GM21360 (cell line): ENCODE results near the gene PLEKHA5.
"Not testable (repeated sequence)": the region's sequence is repeated elsewhere in the genome, so short reads cannot be mapped to it uniquely, and the experiment has no call there.

Experiments
- ATAC-seq: cut with Tn5 transposase; IDR thresholded peaks from one replicate; pipeline ENCODE4 v1.9.1; 2021; ENCODE audit warnings: mild to moderate bottlenecking, moderate library complexity; ENCODE audit not compliant: unreplicated experiment

The PLEKHA5 gene

DNA sequence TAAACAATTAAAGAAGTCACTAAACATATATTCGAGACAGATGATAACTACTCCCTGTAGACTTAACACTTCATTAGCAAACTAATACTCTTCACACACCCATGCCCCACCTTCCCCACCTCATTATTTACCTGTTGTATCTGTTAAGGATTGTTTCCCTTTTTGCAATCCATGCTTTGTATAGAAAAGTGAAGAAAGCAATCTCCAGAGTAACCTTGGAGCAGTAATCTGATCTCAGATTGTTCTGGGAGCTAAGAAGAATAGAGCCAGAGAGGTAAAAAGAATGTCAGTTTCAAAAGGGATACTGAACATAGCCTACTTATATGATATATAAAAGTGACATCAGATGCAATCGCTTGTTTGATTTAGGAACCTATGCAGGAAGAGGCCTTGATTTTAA, 37.4 kb downstream of the PLEKHA5 start:
- no peak for ATAC-seq

- no peak for ATAC-seq
Measured at GRCh38 chr12:19167708-19168107, 38.2 kb downstream of the PLEKHA5 start.

GRCh38 chr12:19168644-19169043, 39.1 kb downstream of the PLEKHA5 start:
- ATAC-seq = no peak

DNA sequence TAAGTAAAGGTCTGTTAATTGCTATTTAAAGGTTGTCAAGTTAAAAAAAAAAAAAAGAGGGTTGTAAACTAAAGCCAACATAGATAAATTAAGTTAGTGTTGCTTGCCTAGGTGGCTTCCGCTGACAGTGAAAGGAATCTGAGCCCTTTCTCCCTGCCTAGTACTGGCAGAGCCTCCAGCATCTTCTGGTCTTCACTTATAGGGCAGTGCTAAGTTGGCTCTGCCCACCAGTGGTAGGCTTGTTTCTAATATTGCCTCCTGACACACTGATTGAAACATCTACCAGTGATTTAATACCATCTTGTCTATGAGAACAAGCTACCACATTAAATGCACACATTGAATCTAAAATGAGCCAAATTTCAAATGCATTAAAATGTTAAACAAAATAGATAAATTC, 39.7 kb downstream of the PLEKHA5 start:
- ATAC-seq = no peak

DNA sequence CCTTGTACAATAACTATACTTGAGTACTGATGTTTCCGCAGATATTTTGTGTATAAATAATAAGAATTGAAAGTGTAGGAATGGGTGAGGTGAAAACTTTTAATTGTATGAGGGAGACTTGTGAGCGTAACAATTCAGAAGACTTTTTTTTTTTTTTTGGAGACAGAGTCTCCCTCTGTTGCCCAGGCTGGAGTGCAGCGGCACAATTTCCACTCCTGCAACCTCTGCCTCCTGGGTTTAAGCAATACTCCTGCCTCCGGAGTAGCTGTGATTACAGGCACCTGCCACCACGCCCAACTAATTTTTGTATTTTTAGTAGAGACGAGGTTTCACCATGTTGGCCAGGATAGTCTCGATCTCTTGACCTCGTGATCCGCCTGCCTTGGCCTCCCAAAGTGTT, 40.8 kb downstream of the PLEKHA5 start:
- not testable (repeated sequence) for ATAC-seq

GRCh38 chr12:19171731-19172130, 42.2 kb downstream of the PLEKHA5 start:
- ATAC-seq = no peak

GRCh38 chr12:19177754-19178153, 48.2 kb downstream of the PLEKHA5 start:
- no peak for ATAC-seq

- ATAC-seq = no peak
Measured at GRCh38 chr12:19179986-19180385, 50.5 kb downstream of the PLEKHA5 start.

- no peak for ATAC-seq
Measured at GRCh38 chr12:19181666-19182426, 52.3 kb downstream of the PLEKHA5 start.

GRCh38 chr12:19183121-19183838, 53.7 kb downstream of the PLEKHA5 start:
- no peak for ATAC-seq

DNA sequence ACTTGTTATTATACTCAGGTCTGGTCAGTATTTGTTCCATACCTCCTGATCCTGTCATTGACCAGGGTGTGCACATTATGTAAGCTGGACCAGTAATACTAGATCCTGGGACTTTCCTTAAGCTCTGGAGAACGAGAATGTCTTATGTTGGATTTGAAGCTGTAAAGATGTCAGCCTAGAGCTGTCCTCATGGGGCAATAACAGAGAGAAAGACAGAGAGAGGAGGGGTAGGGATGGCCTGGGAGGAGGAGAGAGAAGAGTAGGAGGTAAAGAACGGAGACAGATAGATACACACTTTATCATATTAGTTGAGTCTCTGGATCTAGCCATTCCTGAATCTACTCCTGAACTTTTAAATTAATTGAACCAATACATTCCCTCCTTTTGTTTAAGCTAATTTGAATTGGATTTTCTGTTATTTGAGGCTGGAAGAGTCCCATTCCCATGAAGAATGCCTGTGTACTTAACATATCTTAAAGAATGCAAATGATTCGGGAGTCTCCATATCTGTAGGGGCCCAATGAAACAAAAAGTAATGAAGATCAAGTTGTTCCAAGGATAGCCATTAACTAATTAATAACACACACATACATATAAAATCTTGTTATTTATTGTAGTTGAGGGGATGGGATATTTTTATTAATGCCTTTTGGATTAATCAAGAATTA, 55.9 kb downstream of the PLEKHA5 start:
- no peak for ATAC-seq

DNA sequence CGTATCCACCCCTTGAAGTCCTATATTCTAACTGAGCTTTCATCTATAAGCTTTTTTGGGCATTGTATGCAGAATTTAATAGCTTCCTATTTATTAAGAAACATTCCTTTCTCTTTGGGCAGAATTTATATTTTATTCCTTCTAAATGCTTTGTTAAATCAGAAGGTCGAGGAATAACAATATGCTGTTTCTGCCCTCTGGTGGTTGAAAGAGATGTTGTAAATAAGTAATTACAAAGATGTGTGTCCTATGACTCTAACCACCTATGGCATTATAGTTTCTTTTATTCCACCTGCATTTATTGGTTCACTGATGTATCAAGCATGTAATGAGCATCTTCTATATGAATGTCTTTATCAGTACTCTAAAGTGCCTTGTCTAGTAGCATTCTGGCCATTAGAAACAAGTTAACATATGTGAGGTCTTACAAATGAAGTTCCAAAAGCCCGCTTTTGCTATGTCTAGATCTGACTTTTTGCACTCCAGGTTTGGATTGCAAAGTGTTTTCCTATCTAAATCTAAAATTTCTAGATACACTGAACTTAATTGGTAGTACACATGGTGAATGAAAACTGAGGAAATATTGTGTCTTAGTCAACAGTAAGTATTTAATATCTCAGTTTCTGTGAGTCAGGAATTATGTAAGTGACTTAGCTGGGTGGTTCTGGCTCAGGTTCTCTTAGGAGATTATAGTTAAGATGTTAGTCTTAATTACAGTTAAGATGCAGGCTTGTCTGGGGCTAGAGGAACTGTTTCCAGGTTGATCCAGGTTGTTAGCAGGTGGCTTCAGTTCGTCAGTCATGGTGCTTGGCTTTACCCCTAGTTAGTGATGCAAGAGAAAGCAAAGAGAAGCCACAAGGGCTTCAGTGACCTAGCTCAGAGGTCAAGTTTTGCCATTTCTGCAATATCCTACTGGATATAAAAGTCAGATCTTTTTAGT, 57.5 kb downstream of the PLEKHA5 start:
- ATAC-seq = no peak

GRCh38 chr12:19189522-19189921, 60.0 kb downstream of the PLEKHA5 start:
- no peak for ATAC-seq

DNA sequence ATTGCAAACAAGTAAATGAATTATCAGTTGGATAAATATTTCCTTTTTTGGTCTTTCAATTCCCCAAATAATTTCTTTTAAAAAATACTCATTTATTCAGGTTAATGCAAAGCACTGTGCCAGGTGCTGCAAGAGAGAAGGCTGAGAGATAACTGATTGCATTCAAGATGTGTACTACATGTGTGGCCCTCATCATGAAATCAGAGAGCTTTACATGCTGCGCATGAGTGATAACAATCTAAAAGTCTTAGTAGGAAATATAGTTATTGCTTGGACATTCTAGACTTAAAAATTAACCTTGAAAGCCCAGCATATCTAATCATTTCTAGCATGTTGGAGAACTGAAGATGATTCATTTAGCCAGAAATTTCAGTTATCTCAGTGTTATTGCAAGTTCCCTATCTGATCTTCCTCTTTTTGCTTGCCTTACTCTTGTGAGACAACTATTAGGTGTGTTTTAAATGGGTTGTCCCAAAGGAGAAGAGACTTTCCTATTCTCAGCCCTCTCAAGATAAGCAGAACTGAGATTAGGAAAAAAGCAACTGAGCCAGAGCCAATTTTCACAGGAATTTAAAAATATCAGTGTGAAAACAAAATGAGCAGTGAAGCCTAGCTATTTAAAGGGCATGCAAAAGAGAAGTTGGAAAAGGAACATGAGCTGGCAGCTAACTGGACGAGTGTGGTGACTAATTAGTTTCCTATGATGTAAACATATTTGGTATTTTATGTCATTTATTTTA, 60.9 kb downstream of the PLEKHA5 start:
- ATAC-seq = no peak

DNA sequence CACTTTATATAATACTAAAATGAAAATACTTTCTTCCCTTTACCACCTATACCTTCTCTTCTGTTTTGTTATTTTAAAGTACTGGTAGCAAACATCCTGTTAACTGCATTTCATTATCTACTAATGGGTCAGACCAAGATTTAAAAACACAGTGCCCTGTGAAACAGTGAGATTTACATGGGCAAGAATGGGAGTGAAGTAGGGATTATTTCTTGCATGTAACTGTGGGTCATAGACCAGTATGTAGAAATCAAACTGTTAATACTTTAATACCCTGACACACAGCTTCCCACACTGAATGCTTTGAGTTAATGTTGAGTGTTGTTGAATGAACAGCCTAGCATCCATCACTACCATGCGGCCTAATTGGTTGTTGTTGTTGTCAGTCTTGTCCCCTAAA, 61.6 kb downstream of the PLEKHA5 start:
- no peak for ATAC-seq

DNA sequence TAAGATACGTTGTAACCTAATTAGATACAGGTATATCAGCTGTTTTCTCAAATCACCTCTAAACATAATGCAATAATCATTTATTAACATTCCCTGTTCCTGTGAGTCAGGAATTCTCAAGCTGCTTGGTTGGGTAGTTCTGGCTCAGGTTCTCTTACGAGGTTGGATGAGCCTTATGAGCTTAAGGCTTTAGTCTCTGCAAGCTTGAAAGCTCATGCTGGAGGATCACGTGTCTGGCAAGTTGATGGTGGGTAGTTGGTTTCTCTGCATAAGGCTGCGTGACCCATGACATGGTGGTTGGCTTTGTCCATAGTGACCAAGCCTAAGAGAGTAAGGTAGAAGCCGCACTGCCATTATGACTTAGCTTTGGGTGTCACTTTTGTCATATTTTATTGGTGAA, 62.0 kb downstream of the PLEKHA5 start:
- no peak for ATAC-seq

DNA sequence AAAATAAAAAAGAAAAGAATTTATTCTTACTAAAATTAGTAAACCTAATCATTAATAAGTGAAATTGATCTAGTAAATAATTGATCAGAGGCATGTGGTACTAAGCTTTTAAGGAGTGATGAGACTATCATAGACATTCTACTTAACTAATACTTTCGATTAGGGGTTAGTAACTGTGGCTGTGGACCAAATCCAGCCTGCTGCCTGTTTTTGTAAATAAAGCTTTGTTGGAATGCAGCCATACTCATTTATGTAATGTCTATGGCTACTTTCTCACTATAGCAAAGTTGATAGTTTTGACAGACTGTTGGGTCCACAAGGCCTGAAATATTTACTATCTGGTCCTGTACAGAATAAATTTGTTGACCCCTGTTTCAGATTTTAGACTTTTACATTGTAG, 63.2 kb downstream of the PLEKHA5 start:
- no peak for ATAC-seq

DNA sequence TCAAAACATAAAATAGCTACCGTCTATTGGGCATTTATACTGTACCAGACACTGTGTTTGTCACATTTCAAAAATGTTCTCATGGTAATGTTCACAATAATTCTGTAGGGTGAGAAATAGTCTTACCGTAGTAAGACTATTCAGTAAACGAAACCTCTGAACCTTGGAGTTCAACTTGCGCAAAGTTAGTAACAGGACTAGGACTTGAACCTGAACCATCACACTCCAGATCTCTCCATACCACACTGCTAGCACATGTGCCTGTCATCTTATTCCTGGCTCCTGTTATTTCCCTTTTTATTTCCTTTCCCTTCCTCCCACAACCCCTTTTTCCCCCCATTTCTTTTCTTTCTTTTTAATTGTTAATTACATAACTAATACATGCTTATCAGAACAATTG, 65.4 kb downstream of the PLEKHA5 start:
- no peak for ATAC-seq

GRCh38 chr12:19196959-19197630, 67.6 kb downstream of the PLEKHA5 start:
- ATAC-seq = no peak

DNA sequence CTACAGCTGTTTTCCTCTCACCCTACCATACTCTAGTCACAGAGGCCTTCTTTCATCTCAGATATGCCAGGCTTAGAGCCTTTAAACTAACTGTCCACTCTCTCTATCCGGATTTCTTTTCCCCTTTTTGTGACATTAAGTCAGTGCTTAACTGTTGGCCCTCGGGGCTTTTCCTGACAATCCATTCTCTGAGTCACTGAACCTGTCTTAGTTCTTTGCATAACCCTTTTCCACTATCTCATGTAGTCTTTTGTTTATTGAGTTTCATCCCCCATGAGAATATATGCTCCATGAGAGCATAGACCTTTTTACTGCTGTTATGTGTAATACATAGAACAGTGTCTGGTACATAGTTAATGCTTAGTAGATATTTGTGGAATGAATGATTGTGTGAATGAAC, 68.7 kb downstream of the PLEKHA5 start:
- ATAC-seq = no peak
